HL-60/S4 (cell line): ENCODE measurements around the gene RAD51B.
"Not testable (repeated sequence)": the region's sequence is repeated elsewhere in the genome, so short reads cannot be mapped to it uniquely, and the experiment has no call there.

Experiments
- in situ Hi-C: fragments of 300-500 bp; cut with MboI; formaldehyde crosslinking; loops from 2 replicates; pipeline ENCODE4 v1.14.3; 2022; ENCODE audit warnings: low sequenced_read_pairs

The RAD51B gene

DNA sequence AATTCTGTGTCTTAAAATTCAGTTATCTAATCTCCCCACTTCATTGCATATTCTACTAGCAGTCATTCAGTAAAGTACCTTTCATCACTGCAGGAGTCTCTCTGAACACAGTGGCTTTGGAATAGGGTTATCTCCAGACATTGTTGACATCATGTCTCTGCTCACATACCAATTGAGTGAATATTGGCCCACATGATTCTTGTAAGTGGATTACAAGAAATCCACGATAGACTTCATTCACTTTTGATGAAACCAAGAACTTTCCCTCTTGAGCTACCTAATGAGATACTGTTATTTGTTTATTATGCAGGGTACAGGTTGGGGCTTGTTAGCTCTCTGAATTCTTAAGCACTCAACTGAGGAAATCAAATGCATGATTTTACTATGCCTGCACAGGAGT, 284.9 kb downstream of the RAD51B start:
- in situ Hi-C loops: no loop called here

DNA sequence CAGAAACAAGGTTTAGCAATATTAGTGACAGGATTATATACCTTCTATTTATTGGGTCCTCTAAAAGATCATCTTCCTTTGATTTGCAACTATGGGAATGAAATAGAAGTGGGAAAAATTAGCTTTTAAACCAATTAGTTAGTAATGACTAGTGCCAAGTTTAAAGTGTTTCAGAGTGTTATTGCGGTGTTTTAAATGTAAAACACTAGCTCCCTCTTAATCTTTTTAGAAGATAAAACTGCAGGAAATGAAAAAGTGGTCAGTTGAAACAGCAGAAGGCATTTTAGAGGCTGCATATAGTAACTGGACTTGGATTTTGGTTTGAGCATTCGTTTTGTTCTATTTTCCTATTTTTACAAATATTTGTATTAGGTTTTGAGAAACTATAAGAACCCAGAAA, 286.2 kb downstream of the RAD51B start:
- in situ Hi-C loops: no loop called here

DNA sequence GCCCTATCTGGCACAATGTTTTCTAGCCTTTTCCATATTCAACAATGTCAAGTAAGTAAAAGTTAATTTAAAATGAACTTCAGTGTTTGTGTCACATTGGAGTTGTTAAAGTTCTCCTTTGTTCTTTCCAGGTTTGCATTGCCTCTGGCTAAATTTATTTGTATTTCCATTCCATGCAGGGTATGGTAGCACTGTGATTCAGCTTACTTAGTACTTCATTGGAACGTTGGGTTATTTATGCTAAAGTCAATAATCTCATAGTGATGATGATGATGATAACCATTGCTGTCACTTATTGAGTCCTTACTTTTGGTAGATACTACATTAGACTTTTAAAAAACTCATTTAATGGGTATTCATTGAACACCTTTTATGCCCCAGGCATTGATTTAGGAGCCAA, 286.9 kb downstream of the RAD51B start:
- in situ Hi-C loops: no loop called here

DNA sequence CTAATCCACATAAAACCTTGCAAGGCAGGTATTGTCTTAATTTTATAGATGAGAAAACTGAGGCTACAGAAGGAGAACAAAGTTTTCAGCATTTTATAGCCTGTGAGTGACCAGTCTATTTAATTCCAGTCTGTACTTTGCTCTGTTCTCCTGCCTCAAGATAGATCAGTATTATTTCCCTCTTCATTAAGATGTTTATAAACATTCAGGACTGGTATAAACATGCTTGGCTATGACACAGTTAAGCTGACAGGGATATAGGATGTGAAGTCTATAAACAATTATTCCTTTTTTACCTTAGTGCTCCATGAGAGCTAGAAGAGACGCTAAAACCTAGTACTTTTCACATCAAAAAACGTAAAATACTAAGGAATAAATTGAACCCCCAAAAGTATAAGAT, 287.3 kb downstream of the RAD51B start:
- in situ Hi-C loops: no loop called here

DNA sequence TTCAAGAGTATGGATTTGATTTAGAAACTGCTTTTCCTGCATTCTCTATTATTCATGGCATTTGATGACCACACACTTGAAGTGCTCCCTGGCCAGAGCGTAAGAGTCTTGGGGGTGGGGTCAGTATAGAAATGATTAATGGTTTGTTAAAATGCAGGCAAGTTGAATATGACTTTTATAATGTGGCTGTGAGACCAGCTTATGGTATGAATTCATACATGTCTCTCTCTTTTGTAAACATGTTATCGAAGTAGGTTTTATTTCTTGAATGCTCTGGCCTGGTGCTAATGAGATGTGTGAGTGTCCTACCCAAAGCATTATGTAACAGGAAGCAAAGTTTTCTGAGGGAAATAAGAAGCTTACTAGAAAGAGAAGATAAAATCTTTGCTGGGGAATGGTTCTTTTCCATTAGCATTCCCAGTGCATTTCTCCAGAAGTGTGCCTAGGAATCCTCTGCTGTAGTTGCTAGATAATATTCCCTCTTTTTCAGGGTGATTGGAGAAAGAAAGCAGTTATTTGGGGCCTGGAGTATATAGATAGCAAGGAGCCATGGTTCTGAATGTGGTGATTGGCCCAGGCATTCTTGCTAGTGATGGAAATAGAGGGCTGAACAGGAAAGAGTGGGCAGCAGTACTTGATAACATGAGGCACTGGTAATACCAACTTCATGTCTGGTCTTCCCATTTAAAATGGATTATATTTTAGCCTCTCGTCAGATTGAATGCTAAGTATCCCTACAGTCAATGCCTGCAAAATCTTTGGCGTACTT, 289.7 kb downstream of the RAD51B start:
- in situ Hi-C loops: no loop called here

DNA sequence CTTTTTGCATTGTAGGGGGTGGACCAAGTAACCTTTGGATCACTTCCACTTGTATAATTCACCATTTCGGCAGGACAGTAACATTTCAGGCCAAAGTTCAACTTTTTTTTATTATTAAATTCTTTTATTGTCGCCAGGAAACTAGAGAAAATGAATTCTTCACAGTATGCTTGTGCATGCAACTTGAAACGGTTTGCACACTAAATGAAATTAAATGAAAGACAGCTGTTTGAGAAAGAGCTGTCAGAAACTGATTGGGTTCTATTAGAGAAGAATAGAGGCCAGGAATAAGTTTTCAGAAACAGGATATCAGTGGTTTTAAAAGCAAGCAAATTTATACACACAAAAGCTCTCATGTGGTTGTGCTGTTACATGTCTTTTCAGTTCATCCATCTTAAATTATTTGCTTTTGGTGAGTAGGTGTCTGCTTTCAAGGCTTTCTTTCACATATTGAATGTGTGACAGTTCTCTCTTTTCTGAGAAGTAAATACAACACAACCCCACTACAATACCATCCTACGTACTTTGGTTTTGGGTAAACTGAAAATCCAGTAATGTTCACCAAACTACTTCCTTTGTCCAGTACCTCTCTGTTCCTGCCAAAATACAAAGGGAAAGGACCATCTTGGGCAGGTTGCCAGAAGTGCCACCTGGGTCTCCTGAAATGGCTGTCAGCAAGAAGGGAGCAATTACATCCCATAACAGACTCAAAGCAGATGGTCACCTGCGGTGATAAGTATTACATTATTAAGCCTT, 291.7 kb downstream of the RAD51B start:
- in situ Hi-C loops: no loop called here

DNA sequence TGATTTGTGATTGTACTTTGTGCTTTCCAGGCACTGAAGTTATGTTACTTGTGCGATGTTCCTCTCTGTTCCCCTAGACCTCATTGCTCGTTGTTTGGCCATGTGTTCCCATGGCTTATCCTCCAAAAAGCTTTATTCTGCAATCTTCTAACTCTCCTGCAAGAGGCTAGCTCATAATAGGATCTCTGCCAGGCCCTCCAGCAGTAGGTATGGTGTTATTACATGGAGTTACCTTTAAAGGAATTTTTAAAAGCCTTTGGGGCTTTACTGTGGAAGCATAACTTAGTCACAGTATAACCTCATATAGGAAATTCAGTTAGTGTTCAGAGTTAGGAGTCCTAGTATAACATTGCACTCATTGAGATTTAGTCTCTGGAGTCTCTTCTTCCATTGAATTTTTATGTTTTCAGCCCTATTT, 292.3 kb downstream of the RAD51B start:
- in situ Hi-C loops: no loop called here

DNA sequence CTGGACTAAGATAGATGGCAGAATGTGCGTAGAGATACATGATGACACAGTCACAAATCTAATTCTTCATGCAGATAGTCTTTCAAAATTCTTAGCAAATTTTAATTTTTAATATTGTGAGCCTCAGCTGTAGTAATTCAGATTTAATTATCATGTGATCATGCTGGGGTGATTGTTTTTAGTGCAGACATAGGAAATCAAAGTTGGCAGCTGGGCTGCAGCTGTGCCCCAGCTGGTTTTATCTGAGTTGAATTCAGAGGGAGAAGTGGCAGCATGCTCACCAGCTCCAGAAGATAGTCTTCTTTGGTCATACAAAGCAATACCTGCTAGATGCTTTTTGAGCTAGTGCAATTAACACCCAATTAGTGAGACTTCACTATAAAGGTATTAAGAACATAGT, 292.9 kb downstream of the RAD51B start:
- in situ Hi-C loops: no loop called here

DNA sequence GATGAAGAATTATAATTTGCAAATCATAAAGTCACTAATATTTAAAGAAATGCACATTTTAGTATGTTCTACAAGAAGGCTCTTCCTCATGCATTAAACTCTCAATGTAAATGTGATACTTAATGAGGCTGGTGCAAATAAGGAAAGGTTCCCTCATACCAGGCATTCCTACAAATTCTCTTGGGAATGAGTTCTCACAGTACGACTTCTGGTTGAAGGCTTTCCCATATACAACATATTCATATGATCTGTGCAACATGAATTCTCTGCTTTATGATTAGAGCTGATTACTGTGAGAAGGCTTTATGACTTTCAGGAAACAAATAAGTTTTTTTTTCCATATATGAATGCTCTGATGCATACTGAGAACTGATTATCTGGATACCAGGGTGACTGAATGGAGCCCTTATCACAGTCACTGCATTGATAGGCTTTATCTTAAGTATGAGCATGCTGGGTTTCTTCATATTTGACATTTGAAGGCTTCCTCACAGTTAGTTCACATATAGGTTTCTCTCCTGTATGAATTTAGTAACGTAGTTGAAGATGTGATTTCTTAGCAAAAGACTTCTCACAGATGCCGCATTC, 293.9 kb downstream of the RAD51B start:
- in situ Hi-C loops: no loop called here

DNA sequence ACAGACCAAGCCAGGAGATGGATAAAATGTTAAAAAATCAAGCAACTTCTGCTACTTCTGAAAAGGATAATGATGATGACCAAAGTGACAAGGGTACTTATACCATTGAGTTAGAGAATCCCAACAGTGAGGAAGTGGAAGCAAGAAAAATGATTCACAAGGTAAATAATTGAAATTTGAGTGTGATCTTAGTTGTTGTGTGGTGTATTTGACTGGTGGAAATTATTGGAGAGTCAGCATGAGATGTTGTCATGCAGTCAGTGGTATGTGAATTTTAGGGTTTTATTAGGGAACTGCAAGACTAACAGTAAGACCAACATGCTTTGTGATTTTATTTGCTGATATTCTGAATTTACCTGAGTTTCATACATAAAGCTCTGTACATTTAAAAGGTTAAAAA, 296.4 kb downstream of the RAD51B start:
- in situ Hi-C loops: not testable (repeated sequence)

DNA sequence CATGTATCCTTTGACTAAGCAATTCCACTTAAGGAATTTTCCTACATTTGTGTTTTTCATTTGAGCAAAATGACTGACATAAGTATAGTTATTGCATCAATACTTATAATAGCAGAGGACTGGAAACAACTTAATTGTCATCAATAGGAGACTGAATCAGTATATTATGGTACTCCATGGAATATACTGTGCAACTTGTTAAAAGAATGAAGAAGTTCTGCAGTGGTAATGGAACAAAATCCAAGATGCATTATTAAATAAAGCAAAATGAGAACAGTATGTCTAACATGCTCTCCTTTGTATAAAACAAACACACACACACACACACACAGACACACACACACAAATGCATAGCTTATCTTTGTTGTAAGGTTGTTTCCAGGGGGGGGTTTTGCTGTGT, 303.1 kb downstream of the RAD51B start:
- in situ Hi-C loops: no loop called here

DNA sequence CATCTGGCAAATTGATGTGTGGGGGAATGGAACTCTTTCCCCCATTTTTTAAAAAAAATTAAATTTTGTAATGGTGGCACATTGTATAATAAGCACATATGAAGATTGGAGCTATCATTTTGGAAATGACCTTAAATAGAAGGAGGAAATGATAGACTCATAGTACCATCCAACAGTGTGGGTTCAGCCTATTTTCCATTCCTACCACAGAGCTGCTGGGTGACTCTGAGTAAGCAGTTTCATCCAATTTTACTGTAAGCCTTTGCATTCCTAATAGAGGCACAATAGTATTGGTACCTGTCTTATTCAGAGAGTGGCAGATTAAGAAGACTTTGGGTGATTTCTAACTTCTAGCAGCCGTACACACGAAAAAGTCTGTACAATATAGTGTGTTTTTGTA, 304.5 kb downstream of the RAD51B start:
- in situ Hi-C loops: no loop called here

DNA sequence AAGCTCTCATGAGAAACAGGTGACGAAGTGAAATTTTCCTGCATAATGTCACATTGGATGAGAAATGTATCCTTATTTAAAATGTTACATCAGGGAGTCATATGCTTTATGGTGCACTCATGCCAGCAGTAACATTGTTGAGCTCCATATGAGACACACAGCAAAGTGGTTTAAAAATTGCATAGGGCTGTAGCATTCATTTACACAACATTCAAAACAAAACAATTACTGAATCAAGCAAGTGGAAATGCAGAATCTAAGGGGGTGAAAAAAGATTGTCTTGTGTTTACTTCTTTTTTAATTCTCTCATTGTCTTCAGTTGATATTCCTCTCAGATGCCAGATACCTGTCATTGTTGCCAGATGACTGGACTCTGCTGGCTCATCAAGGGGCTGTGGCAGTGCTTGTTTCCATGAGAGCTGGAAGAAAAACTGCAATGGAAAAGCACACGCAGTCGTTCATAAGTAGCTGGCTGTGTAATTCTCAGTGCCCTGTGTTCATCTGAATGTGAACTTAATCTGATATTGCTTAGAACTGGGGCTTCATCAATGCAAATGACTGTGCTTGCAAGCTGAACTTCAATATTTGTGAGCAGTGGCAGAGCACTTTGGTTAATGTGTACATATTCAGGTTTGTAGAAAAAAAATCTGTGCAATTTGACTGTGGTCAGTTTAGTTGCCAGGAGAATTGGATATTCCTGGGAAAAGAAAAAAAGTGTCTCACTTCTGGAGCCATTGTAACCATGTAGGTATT, 305.6 kb downstream of the RAD51B start:
- in situ Hi-C loops: no loop called here

DNA sequence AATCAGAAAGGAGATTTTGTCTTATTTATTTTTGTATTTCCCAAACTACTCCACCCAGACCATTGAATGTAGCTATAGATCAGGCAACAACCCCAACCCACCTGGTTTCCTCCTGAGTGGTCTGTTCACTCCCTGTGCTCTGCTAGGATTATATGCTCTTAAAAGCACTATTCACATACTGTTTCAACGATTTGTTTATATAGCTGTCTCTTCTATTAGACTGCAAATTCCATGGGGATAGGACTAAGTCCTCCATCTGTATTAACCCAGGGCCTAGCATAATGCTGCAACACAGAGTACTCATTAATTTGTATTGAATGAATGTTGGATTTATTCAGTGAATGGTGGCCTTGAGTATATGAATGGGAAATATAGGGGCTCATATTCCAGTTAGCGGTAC, 307.6 kb downstream of the RAD51B start:
- in situ Hi-C loops: no loop called here

DNA sequence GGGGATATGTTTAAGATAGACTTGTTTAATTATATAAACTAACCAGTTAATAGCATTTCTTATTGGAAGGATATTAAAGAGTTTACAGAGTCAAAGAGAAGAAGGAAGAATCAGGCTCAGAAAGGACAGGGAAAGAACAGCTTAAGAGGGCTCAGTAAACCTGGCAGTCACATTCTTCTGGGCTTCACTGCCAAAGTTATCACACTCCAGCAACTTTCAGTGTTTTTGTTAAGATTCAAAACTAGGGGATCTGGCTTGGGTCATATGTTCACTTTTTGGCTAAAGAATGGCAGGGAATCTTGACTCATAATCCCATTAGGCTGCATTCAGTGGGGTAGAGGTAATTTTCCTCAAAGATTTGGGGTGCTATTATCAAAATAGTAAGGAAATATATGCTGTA, 312.3 kb downstream of the RAD51B start:
- in situ Hi-C loops: no loop called here

DNA sequence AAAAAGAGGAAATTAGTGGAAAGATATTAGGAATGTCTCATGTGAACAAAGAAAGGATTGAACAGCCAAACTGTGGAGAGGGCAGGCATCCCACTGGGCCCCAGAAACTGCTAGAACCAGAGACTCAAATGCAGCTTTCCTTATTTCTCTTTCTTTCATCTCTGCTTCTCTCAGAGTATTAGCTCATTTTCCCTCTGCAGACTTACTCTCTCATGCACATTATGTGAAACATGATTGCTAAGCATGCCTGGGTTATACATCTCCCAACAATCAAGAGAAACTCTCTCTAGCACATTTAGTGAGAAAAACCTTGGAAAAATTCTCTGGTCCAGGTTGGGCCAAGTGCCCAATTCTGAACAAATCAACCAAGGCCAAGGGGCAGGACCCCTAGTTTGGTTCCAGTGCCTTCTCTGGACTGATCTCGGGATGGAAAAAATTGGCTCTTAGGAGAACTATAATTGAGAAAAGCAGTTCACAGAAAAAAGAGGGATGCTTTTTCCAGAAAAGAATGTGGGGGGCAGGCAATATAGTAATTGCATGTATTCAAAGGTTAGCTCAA, 313.1 kb downstream of the RAD51B start:
- in situ Hi-C loops: no loop called here

DNA sequence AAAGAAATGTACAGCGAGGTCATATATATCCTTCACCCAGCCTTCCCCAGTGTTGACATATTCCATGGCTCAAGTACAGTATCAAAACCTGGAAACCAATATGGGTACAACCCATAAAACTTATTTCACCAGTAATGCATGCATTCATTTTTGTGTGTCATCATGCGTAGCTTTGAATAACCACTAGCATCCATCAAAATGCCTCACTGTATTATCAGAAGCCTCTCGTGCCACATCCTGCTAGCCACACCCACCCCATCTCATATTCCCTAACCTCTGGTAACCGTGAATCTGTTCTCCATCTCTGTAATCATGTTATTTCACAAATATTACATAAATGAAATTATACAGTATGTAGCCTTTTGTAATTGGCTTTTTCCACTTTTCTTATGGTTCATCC, 314.3 kb downstream of the RAD51B start:
- in situ Hi-C loops: no loop called here

DNA sequence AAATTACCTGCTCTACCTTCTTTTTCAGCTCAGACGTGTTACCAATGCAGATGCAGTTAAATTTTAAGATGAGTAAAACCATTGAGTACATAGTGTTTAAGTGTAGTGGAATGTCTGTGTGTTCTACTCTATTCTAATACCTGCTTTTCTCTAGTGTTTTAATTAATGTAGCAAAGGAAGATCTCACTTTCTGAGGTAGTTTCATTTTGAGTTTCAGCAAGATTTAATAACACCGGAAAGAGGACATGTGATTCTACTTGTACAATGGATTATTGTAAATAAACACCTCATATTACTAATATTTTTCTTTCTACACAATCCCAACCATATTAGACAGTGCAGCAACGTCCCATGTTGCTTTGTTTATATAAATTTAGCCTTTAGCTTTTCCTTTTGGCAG, 315.4 kb downstream of the RAD51B start:
- in situ Hi-C loops: no loop called here

DNA sequence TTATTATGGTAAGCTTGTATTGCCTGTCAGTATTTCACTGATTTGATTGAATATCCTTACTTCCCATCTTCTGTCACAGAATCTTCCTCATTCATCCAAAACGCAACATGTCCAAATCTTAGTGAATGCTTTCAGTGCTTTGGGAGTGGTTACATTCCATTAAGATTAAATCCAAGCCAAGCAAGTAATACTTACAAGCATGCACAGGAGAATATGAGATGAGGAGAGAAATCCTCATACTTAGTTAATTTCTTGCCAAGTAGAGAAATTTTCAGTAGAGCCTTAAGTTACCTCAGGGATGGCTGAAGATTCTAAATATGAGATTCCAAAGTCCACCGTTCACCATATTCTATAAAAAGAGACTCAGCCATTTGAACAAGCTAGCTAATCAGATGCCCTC, 316.0 kb downstream of the RAD51B start:
- in situ Hi-C loops: no loop called here

DNA sequence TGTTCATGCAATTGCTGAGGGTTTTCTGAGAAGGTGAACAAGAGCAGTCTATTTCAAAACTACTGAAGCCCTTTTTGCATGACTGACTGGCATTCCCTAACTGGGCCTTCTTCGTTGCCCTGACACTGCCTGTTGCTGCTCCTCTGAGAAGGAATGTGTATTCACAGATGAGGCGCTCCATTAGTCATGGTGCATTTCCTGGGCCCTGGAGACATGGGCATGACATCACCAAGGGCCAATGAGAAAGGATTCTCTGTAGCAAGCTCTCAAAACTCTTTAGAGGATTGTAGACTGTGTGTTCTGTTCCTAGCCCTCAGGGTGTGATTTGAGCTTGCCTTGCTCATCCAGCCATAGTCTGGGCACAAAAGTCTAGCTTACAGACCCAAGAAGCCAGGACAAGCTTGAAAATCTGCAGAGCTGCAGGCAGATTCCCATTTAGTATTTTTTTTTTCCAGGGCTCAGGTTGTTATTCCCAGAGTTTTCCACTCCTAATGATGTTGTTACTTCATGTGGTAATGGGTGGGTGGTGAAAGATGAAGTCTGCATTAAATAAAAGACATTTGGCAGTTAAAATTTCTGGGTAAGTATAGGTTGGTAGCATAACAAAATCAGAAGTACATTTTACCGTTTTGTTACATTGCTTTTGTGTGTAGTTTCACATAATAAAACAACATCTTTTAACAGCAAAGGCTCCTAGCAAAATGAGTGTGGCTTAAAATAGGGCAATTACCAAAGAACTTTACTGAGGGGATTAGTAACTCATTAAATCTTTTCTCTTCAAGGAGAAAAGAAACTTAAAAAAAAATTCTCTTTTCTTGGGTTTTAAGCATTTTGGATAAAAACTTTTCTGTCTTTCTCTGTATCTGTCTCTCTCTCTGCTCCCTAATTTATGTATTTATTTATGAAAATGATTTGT, 318.4 kb downstream of the RAD51B start:
- in situ Hi-C loops: no loop called here
